HG02571 (cell line): ENCODE results near the gene CCDC106.

Source experiments
- ATAC-seq: cut with Tn5 transposase; IDR thresholded peaks from one replicate; pipeline ENCODE4 v1.9.1; 2021; ENCODE audit warnings: mild to moderate bottlenecking, moderate library complexity; ENCODE audit not compliant: unreplicated experiment

The CCDC106 gene

GRCh38 chr19:55647732-55648584, at the start of gene CCDC106:
CCDC106 (plus strand) TSS chr19:55648212; CDS start chr19:55649047, 835 bp downstream.
- ATAC-seq, result no peak

DNA sequence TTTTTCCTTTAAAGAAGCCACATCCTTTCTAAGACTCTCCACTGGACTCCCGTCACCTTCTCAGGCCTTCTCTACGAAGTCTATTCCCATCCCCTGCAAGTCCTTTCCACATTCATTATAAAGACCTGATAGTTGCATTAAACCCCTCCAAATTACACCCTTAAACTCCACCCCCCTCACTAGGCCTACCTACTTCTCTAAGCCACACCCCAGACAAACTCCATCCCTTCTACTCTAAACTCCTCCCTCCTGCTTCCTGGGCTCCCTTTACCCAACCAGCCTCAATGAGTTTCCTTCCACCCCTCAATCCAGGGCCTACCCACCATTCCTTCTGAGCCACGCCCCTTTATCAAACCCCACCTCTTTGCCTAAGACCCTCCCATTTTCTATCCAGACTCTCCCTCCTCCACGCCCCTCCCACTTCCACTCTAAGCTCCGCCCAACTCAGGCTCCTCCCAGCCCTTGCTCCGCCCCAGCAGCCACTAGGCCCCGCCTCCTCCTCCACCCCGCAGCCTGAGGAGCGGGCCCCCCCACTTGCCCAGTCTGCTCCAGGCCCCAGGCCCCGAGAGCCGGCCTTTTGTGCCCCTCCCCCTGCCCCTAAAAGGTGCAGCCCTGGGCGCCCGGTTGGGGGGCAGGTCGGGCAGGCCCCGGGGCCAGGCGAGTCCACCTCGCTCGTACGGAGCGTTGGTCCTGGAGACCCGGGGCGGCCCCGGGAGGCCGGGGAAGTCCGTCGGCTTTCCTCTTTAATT, 49.1 kb upstream of the CCDC106 start:
- ATAC-seq, result peak; percentile 40

- ATAC-seq, result peak; percentile 47
These were observed 48.6 kb upstream of the CCDC106 start, which contains the start of gene FIZ1 for GRCh38 chr19:55599468-55599841. FIZ1 (minus strand) TSS chr19:55599517; CDS start chr19:55597865, 1,652 bp downstream.

GRCh38 chr19:55599842-55600661, 48.0 kb upstream of the CCDC106 start, which contains the start of gene ZNF524:
ZNF524 (plus strand) TSS chr19:55600288; CDS start chr19:55602113, 1,825 bp downstream.
- ATAC-seq, result peak; percentile 32

DNA sequence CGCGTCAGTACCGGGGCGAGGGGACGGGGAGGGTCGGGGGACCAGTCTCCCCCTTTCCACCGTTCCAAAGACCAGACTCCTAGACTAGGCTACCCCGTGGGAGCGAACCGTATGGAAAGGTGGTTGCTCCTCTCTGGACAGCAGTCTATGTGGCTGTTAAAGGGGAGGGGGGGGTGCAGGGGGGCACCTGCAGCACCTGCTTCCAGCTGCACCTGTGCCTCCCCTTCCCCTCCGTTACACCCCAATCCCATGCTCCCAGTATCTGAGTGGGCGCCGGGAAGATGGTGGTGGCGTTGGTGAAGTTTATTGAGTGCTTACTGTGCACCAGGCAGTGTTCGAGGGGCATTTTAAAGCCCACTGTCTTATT, 47.4 kb upstream of the CCDC106 start:
- ATAC-seq, result no peak

DNA sequence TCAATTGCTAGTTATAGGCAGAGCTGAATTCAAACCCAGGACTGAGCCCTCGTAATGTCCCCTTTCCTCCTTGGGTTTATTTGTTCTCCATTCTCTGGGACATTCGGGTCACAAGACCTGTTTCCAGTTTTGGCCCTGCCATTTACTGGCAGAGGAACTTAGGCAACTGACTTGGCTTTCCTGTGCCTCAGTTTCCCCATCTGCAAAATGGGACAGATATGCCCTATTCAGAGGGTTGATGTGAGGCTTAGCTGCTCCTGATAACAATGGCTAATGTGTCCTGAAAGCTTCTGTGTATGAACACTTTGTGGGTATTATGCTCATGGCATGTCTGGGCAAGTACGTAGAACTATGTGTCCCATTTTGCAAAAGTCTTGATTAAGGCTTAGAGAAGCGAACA, 46.9 kb upstream of the CCDC106 start:
- ATAC-seq, result no peak

DNA sequence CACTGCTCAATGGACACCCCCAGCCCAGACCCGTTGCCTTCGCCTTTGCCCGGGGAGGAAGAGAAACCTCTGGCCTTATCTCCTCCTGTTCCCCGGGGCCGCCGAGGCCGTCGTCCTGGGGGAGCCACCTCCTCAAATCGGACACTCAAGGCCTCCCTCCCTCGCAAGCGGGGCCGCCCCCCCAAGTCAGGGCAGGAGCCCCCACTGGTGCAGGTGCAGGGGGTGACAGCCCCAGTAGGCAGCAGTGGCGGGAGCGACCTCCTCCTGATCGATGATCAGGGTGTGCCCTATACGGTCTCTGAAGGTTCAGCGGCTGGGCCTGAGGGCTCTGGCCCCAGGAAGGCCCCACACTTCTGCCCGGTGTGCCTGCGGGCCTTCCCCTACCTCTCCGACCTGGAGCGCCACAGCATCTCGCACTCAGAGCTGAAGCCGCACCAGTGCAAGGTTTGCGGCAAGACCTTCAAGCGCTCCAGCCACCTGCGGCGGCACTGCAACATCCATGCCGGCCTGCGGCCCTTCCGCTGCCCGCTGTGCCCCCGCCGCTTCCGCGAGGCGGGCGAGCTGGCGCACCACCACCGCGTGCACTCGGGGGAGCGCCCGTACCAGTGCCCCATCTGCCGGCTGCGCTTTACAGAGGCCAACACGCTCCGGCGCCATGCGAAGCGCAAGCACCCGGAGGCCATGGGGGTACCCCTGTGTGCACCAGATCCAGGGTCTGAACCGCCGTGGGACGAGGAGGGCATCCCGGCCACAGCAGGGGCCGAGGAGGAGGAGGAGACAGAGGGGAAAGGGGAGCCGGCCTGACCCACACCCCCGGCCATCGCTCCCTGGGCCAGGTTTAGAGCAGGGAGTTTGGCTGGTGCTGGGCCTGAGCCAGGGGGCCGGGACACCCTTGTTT, 45.7 kb upstream of the CCDC106 start:
- no peak for ATAC-seq

GRCh38 chr19:55603115-55603514, 44.9 kb upstream of the CCDC106 start:
- ATAC-seq, result no peak

- no peak for ATAC-seq
These were observed 44.3 kb upstream of the CCDC106 start for GRCh38 chr19:55603581-55604292.

DNA sequence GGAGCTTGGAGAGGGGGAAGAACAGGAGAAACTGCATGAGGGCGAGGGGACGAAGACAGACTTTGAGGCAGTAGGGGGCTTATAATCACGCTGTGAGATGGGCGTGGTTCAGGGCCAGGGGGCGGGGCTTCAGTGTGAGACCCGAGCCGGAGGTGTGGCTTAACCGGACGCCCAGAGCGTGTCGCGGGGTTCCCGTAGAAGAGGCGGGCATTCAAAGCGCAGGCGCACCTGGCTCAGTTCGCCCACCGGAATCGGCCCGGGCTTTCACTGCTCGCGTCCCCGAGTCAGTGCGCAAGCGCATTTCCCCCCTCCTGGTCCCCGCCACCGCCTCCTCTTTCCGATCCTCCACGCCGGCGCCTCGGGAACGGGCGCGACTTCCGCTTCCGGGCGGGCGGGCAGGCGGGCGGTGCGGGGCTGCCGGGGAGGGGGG, 42.8 kb upstream of the CCDC106 start:
- ATAC-seq, result peak; percentile 70

- peak; percentile 24 for ATAC-seq
These were observed 42.2 kb upstream of the CCDC106 start, which contains the start of gene ZNF865 for GRCh38 chr19:55605637-55606470. ZNF865 (plus strand) TSS chr19:55605647; CDS start chr19:55613619, 7,972 bp downstream.

GRCh38 chr19:55606471-55606787, 41.6 kb upstream of the CCDC106 start:
- ATAC-seq, result no peak

GRCh38 chr19:55606817-55607216, 41.2 kb upstream of the CCDC106 start:
- no peak for ATAC-seq

GRCh38 chr19:55609326-55609725, 38.7 kb upstream of the CCDC106 start:
- no peak for ATAC-seq

DNA sequence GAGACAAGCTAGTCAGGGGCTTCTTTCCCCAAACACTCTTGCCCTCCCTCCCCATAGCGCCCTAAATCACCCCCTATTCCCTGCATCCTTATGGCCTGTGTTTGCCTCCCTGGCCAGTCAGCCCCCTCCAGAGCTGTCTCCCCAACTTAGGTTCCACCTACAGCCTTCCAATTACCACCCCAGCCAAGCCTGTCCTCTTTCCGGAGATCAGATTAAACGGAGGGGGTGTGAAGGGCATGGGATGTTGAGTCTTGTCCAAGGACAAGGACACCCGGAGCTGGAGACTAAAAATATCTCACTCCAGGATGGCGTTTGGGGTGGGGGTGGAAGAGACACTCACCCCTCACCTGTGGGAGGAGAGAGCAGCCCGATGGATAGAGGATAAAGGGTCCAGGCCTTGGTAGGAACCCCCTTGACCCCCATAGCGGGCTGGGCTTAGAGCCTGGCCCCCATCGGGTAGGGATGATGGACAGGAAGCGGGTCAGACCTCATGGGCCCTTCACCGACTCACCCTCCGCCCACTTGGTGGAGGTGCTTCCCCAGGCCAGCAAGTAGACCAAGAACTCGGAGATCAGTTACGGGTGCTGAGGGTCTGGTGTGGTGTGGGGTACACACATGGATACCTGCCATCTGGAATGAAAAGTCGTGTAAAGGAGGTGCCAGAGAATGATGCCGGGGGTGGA, 36.6 kb upstream of the CCDC106 start:
- no peak for ATAC-seq

DNA sequence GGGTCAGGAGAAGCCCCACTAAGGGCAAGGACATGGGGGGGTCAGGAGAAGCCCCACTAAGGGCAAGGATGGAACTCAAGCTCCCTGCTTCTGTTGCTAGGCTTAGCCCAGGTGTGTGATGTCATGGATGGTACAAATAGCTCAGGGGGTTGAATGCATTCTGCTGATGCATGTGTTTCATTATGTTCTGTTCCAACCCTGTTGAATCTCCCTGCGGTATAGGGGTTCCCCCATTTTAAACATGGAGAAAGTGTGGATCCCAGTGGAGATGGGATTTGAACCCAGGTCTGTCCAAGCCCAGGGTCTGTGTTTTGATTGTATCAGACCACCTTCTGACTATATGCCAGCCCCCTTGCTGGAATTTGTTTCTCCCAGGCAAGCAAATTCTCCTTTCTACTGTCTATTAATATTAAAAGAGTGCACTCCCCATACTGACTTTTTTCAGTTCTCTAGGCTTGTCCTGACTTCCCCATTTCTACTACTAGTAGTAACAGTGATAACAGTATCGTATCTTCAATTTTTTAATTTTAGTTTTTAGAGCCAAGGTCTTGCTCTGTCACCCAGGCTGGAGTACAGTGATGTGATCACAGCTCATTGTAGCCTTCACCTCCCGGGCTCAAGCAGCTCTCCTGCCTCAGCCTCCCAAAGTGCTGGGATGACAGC, 35.9 kb upstream of the CCDC106 start:
- no peak for ATAC-seq

DNA sequence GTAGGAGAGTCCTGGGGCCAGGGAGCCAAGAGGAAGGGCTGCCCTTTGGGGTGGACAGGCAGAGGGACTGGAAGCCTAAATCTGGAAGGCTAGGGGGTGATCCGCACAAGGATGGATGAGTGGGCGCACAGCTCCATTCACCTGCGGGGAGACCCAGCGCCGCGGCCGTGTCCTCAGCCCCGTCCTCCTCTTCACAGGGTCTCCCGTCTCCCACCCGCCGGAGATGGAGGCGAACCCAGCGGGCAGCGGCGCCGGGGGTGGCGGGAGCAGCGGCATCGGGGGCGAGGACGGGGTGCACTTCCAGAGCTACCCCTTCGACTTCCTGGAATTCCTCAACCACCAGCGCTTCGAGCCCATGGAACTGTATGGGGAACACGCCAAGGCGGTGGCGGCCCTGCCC, 34.6 kb upstream of the CCDC106 start:
- no peak for ATAC-seq
